ENCODE results near the gene ABLIM2. TPM values are rescaled to one million over a fixed set of nuclear protein-coding genes. Genes with fewer than 3 reads are reported as not detected.

The ABLIM2 gene
- total RNA-seq, 2 experiments from 2014 or later: 0.76 TPM; not detected in 1

- H3K9me3 ChIP-seq (ENCODE audit: low read length): no peaks in the 10 kb centered on the region
- H3K4me1 ChIP-seq (ENCODE audit: insufficient read depth, low read length, poor library complexity, severe bottlenecking): no peaks in the 10 kb centered on the region
- BruUV-seq (replicated peaks): no TSS peak
- H2AFZ ChIP-seq (ENCODE audit: low read length): no peak overlapping the region
- intact Hi-C loops (cut with micrococcal nuclease; ENCODE audit: unreplicated experiment): no loop called here
- H3K4me2 ChIP-seq (ENCODE audit: low read length): no peak overlapping the region
- TF ChIP-seq EZH2phosphoT487 (IDR thresholded peaks at IDR 0.05; ENCODE audit: borderline replicate concordance, low read depth, low read length): no peak
- no peak for TF ChIP-seq CTCF (conservative IDR thresholded peaks at IDR 0.05; ENCODE audit: low read length)
- H4K20me1 ChIP-seq (ENCODE audit: insufficient read depth, low read length): no peaks in the 10 kb centered on the region
- DNase-seq (ENCODE audit: low spot score): no peak
- CTCF ChIA-PET (ENCODE audit: unreplicated experiment): no interaction called here
- no peaks in the 10 kb centered on the region for H3K79me2 ChIP-seq (ENCODE audit: insufficient read depth, low read depth, low read length)
- no peak overlapping the region for H3K27ac ChIP-seq (ENCODE audit: low read depth, low read length, poor library complexity, severe bottlenecking)
- POLR2A ChIA-PET: no interaction called here
- H3K9me2 ChIP-seq (ENCODE audit: insufficient read depth, low read length): no peaks in the 10 kb centered on the region
- no peak overlapping the region for H3K4me3 ChIP-seq (ENCODE audit: low read depth, low read length, poor library complexity, severe bottlenecking)
- no peaks in the 10 kb centered on the region for H3K36me3 ChIP-seq (ENCODE audit: insufficient read depth, low read length)
Observed at GRCh38 chr4:8008391-8008790, 150.2 kb downstream of the ABLIM2 start.

- Histone ChIP-seq H2AFZ (ENCODE audit: low read length) (no peak overlapping the region), H3K9me3 (ENCODE audit: low read length) (no peaks in the 10 kb centered on the region), H3K4me3 (ENCODE audit: low read depth, low read length, poor library complexity, severe bottlenecking) (no peak overlapping the region), H3K36me3 (ENCODE audit: insufficient read depth, low read length) (no peaks in the 10 kb centered on the region), H3K4me2 (ENCODE audit: low read length) (no peak overlapping the region), H3K9me2 (ENCODE audit: insufficient read depth, low read length) (no peaks in the 10 kb centered on the region), H3K27ac (ENCODE audit: low read depth, low read length, poor library complexity, severe bottlenecking) (no peak overlapping the region), H3K79me2 (ENCODE audit: insufficient read depth, low read depth, low read length) (no peaks in the 10 kb centered on the region), H3K4me1 (ENCODE audit: insufficient read depth, low read length, poor library complexity, severe bottlenecking) (no peaks in the 10 kb centered on the region), H4K20me1 (ENCODE audit: insufficient read depth, low read length) (no peaks in the 10 kb centered on the region)
- ChIA-PET CTCF (ENCODE audit: unreplicated experiment) (no interaction called here), POLR2A (no interaction called here)
- no peak for DNase-seq (ENCODE audit: low spot score)
- intact Hi-C loops (cut with micrococcal nuclease; ENCODE audit: unreplicated experiment): no loop called here
- no TSS peak for BruUV-seq (replicated peaks)
- TF ChIP-seq CTCF (conservative IDR thresholded peaks at IDR 0.05; ENCODE audit: low read length) (no peak), EZH2phosphoT487 (IDR thresholded peaks at IDR 0.05; ENCODE audit: borderline replicate concordance, low read depth, low read length) (no peak)
Observed at GRCh38 chr4:8007581-8007980, 151.0 kb downstream of the ABLIM2 start.

- Histone ChIP-seq H3K4me2 (ENCODE audit: low read length) (no peak overlapping the region), H3K4me3 (ENCODE audit: low read depth, low read length, poor library complexity, severe bottlenecking) (no peak overlapping the region), H3K36me3 (ENCODE audit: insufficient read depth, low read length) (no peaks in the 10 kb centered on the region), H3K9me3 (ENCODE audit: low read length) (no peaks in the 10 kb centered on the region), H2AFZ (ENCODE audit: low read length) (no peak overlapping the region), H4K20me1 (ENCODE audit: insufficient read depth, low read length) (no peaks in the 10 kb centered on the region), H3K4me1 (ENCODE audit: insufficient read depth, low read length, poor library complexity, severe bottlenecking) (no peaks in the 10 kb centered on the region), H3K27ac (ENCODE audit: low read depth, low read length, poor library complexity, severe bottlenecking) (no peak overlapping the region), H3K79me2 (ENCODE audit: insufficient read depth, low read depth, low read length) (no peaks in the 10 kb centered on the region), H3K9me2 (ENCODE audit: insufficient read depth, low read length) (no peaks in the 10 kb centered on the region)
- ChIA-PET POLR2A (no interaction called here), CTCF (ENCODE audit: unreplicated experiment) (no interaction called here)
- intact Hi-C loops (cut with micrococcal nuclease; ENCODE audit: unreplicated experiment): no loop called here
- TF ChIP-seq EZH2phosphoT487 (IDR thresholded peaks at IDR 0.05; ENCODE audit: borderline replicate concordance, low read depth, low read length) (no peak), CTCF (conservative IDR thresholded peaks at IDR 0.05; ENCODE audit: low read length) (no peak)
- BruUV-seq (replicated peaks): no TSS peak
- DNase-seq (ENCODE audit: low spot score): no peak
Observed at GRCh38 chr4:8006471-8006870, 152.1 kb downstream of the ABLIM2 start.
